ENCODE measurements around the gene DRD4. TPM values are rescaled to one million over a fixed set of nuclear protein-coding genes. Genes with fewer than 3 reads are reported as not detected.

Gene DRD4
- total and polyA plus RNA-seq, 2 donors (not counting 1 experiment from before 2014, with no cell fraction given): not detected

GRCh38 chr11:637333-637592 is 194 bp downstream of the DRD4 start:
- Histone ChIP-seq H3K79me2 (ENCODE audit: control insufficient read depth, insufficient read depth, low read length) (no peaks in the 10 kb centered on the region), H3K27me3 (replicated peaks in 1 of 4; ENCODE audit: control extremely low read depth in 1 of 4, control insufficient read depth in 3 of 4, insufficient read depth in 4 of 4, low read length in 3 of 4) (peaks cover 0 to 38% (median 20%) of the 10 kb centered on the region in 4 experiments), H3K9me3 (ENCODE audit: control extremely low read depth in 1 of 3, control insufficient read depth in 2 of 3, insufficient read depth in 1 of 3, low read length in 2 of 3) (peaks cover 0 to 7% (median 0%) of the 10 kb centered on the region in 3 donors), H3K4me3 (ENCODE audit: control extremely low read depth in 1 of 5, extremely low read depth in 1 of 5, insufficient read depth in 1 of 5, low read depth in 2 of 5, low read length in 4 of 5) (no peak overlapping the region), H4K20me1 (ENCODE audit: control insufficient read depth, insufficient read depth, low read length, poor library complexity, severe bottlenecking) (peaks cover 16% of the 10 kb centered on the region), H3K36me3 (replicated peaks in 1 of 2; ENCODE audit: control extremely low read depth in 1 of 2, control insufficient read depth in 1 of 2, extremely low read depth in 1 of 2, insufficient read depth in 2 of 2, low read length in 1 of 2) (no peaks in the 10 kb centered on the region), H3K4me2 (replicated peaks; ENCODE audit: low read depth, low read length, poor library complexity, severe bottlenecking) (peak overlapping the region; percentile 63), H3K4me1 (ENCODE audit: control insufficient read depth in 2 of 2, insufficient read depth in 2 of 2, low read length in 2 of 2) (peaks cover 24 to 28% of the 10 kb centered on the region in 2 donors), H2AFZ (ENCODE audit: insufficient read depth, low read depth, low read length, poor library complexity, severe bottlenecking) (no peak overlapping the region), H3K27ac (ENCODE audit: low read length in 2 of 2) (no peak overlapping the region), H3K9ac (ENCODE audit: low read length) (no peak overlapping the region)
- ChIA-PET CTCF (no interaction called here), POLR2A (no interaction called here)
- Mint-ChIP-seq H3K4me3 (peak overlapping the region; percentile 64), H3K4me1 (peaks cover 21% of the 10 kb centered on the region), H3K9me3 (ENCODE audit: insufficient read depth) (no peaks in the 10 kb centered on the region), H3K27ac (no peak overlapping the region), H3K27me3 (peaks cover 28% of the 10 kb centered on the region)
- intact Hi-C loops (cut with micrococcal nuclease): no loop called here
- ATAC-seq (ENCODE audit: low read depth): no peak
- WGBS (ENCODE audit: insufficient coverage): 4% methylated on average over 34 of the region's 34 CpGs
- DNase-seq: no peak
- TF ChIP-seq CTCF (IDR thresholded peaks at IDR 0.05) (no peak), EZH2 (IDR thresholded peaks at IDR 0.05; ENCODE audit: borderline replicate concordance, insufficient read depth, low read depth, low read length, poor library complexity, severe bottlenecking) (no peak)

- Histone ChIP-seq H3K27me3 (replicated peaks in 1 of 4; ENCODE audit: control extremely low read depth in 1 of 4, control insufficient read depth in 3 of 4, insufficient read depth in 4 of 4, low read length in 3 of 4) (peaks cover 0 to 38% (median 20%) of the 10 kb centered on the region in 4 experiments), H3K27ac (ENCODE audit: low read length in 2 of 2) (no peak overlapping the region), H3K36me3 (replicated peaks in 1 of 2; ENCODE audit: control extremely low read depth in 1 of 2, control insufficient read depth in 1 of 2, extremely low read depth in 1 of 2, insufficient read depth in 2 of 2, low read length in 1 of 2) (no peaks in the 10 kb centered on the region), H2AFZ (ENCODE audit: insufficient read depth, low read depth, low read length, poor library complexity, severe bottlenecking) (no peak overlapping the region), H4K20me1 (ENCODE audit: control insufficient read depth, insufficient read depth, low read length, poor library complexity, severe bottlenecking) (peaks cover 16% of the 10 kb centered on the region), H3K4me1 (ENCODE audit: control insufficient read depth in 2 of 2, insufficient read depth in 2 of 2, low read length in 2 of 2) (peaks cover 24 to 28% of the 10 kb centered on the region in 2 donors), H3K4me2 (replicated peaks; ENCODE audit: low read depth, low read length, poor library complexity, severe bottlenecking) (peak overlapping the region; percentile 63), H3K79me2 (ENCODE audit: control insufficient read depth, insufficient read depth, low read length) (peaks cover 2% of the 10 kb centered on the region), H3K4me3 (ENCODE audit: control extremely low read depth in 1 of 5, extremely low read depth in 1 of 5, insufficient read depth in 1 of 5, low read depth in 2 of 5, low read length in 4 of 5) (no peak overlapping the region), H3K9ac (ENCODE audit: low read length) (no peak overlapping the region), H3K9me3 (ENCODE audit: control extremely low read depth in 1 of 3, control insufficient read depth in 2 of 3, insufficient read depth in 1 of 3, low read length in 2 of 3) (peaks cover 0 to 7% (median 0%) of the 10 kb centered on the region in 3 donors)
- 38% methylated on average over 51 of the region's 55 CpGs for WGBS (ENCODE audit: insufficient coverage)
- ChIA-PET POLR2A (no interaction called here), CTCF (no interaction called here)
- ATAC-seq (ENCODE audit: low read depth): no peak
- H3K4me3 Mint-ChIP-seq: peak overlapping the region; percentile 64
- intact Hi-C loops (cut with micrococcal nuclease): no loop called here
- H3K27me3 Mint-ChIP-seq: peaks cover 28% of the 10 kb centered on the region
- peak; percentile 38 for DNase-seq
- H3K4me1 Mint-ChIP-seq: peaks cover 21% of the 10 kb centered on the region
- H3K27ac Mint-ChIP-seq: no peak overlapping the region
- no peak for TF ChIP-seq EZH2 (IDR thresholded peaks at IDR 0.05; ENCODE audit: borderline replicate concordance, insufficient read depth, low read depth, low read length, poor library complexity, severe bottlenecking)
- TF ChIP-seq CTCF (IDR thresholded peaks at IDR 0.05): no peak
- H3K9me3 Mint-ChIP-seq (ENCODE audit: insufficient read depth): no peaks in the 10 kb centered on the region
These were observed 788 bp downstream of the DRD4 start for GRCh38 chr11:637593-638521.

All from B cell (primary cell).